OCI-LY1 (cell line): ENCODE results near the gene ARCN1.
A peak's percentile ranks its signal among the peaks of the same experiment; 100 is the strongest.

Source experiments
- H2AFZ ChIP-seq: fragments of 200-600 bp; sonication (generic), shearing (Covaris generic); 2 replicates; pipeline ENCODE4 v1.6.0; 2014; ENCODE audit warnings: antibody characterized with exemption, mild to moderate bottlenecking, low read length
- H3F3A ChIP-seq: fragments of 200-600 bp; sonication (generic), shearing (Covaris generic); 2 replicates; pipeline ENCODE4 v1.6.0; 2014; ENCODE audit warnings: mild to moderate bottlenecking, antibody characterized with exemption, low read length, moderate library complexity; ENCODE audit not compliant: insufficient read depth
- H3K27ac ChIP-seq: fragments of 200-600 bp; sonication (generic); 2 replicates; pipeline ENCODE4 v1.5.1; 2014; ENCODE audit warnings: low read length, mixed run types, mild to moderate bottlenecking, low read depth; ENCODE audit not compliant: poor library complexity, severe bottlenecking
- H3K27me3 ChIP-seq: fragments of 200-600 bp; sonication (generic); 2 replicates; pipeline ENCODE4 v1.6.0; 2014; ENCODE audit warnings: antibody characterized with exemption, mild to moderate bottlenecking, low read length, moderate library complexity; ENCODE audit not compliant: insufficient read depth
- H3K36me3 ChIP-seq: fragments of 200-600 bp; sonication (generic); 2 replicates; pipeline ENCODE4 v1.6.1; 2014; ENCODE audit warnings: mild to moderate bottlenecking, antibody characterized with exemption, low read length, moderate library complexity, mixed read lengths; ENCODE audit not compliant: insufficient read depth
- H3K4me1 ChIP-seq: fragments of 200-600 bp; sonication (generic); 2 replicates; pipeline ENCODE4 v1.5.1; 2014; ENCODE audit warnings: mild to moderate bottlenecking, low read length, moderate library complexity; ENCODE audit not compliant: insufficient read depth, severe bottlenecking
- H3K4me2 ChIP-seq: fragments of 200-600 bp; sonication (generic), shearing (Covaris generic); 2 replicates; pipeline ENCODE4 v1.6.1; 2014; ENCODE audit warnings: low read length
- H3K4me3 ChIP-seq: fragments of 200-600 bp; sonication (generic); 2 replicates; pipeline ENCODE4 v1.5.1; 2014; ENCODE audit warnings: low read length, low read depth, mild to moderate bottlenecking, mixed read lengths; ENCODE audit not compliant: poor library complexity, severe bottlenecking
- H3K79me2 ChIP-seq: fragments of 200-600 bp; shearing (Covaris generic); 2 replicates; pipeline ENCODE4 v1.6.1; 2016; ENCODE audit warnings: mixed run types, low read length, mixed read lengths; ENCODE audit not compliant: insufficient read depth
- H3K9ac ChIP-seq: fragments of 200-600 bp; sonication (generic), shearing (Covaris generic); 2 replicates; pipeline ENCODE4 v1.6.1; 2014; ENCODE audit warnings: mild to moderate bottlenecking, low read length, mixed read lengths
- H3K9me2 ChIP-seq: fragments of 200-600 bp; sonication (generic), shearing (Covaris generic); 2 replicates; pipeline ENCODE4 v1.6.1; 2014; ENCODE audit warnings: low read depth, mild to moderate bottlenecking, low read length, mixed read lengths
- H3K9me3 ChIP-seq: fragments of 200-600 bp; shearing (Covaris generic); 2 replicates; pipeline ENCODE4 v1.6.1; 2014; ENCODE audit warnings: low read length, mixed read lengths
- H4K20me1 ChIP-seq: fragments of 200-600 bp; sonication (generic), shearing (Covaris generic); 2 replicates; pipeline ENCODE4 v1.6.0; 2016; ENCODE audit warnings: mild to moderate bottlenecking, low read length; ENCODE audit not compliant: insufficient read depth
- CTCF ChIP-seq: fragments of 200-600 bp; sonication (generic), shearing (Covaris generic); IDR thresholded peaks from 2 replicates; pipeline ENCODE4 v1.5.1; 2017; ENCODE audit warnings: mild to moderate bottlenecking, antibody characterized with exemption, low read length, moderate library complexity, mixed read lengths
- EZH2 ChIP-seq: fragments of 200-600 bp; sonication (generic), shearing (Covaris generic); IDR thresholded peaks from 2 replicates; pipeline ENCODE4 v1.8.0; 2017; ENCODE audit warnings: borderline replicate concordance, mixed run types, mild to moderate bottlenecking, antibody characterized with exemption, low read length, moderate library complexity, mixed read lengths

ARCN1 gene

GRCh38 chr11:118572061-118572980, at the start of gene ARCN1:
Gene ARCN1 (plus strand): TSS chr11:118572409. CDS start chr11:118572548, 139 bp downstream.
- peak within 1 kb of the TSS; percentile 95 for H3K9ac ChIP-seq
- H3K4me3 ChIP-seq, result peak within 1 kb of the TSS; percentile 95

GRCh38 chr11:118522571-118523072, 49.6 kb upstream of the ARCN1 start:
- Histone ChIP-seq H3F3A (no peaks in the 10 kb centered on the region), H3K9me3 (no peaks in the 10 kb centered on the region), H4K20me1 (no peaks in the 10 kb centered on the region), H3K4me1 (no peaks in the 10 kb centered on the region), H3K9ac (no peak overlapping the region), H3K4me2 (no peak overlapping the region), H3K36me3 (peaks cover 49% of the 10 kb centered on the region), H3K9me2 (no peaks in the 10 kb centered on the region), H3K27me3 (no peaks in the 10 kb centered on the region), H3K4me3 (no peak overlapping the region), H3K79me2 (no peaks in the 10 kb centered on the region), H2AFZ (no peak overlapping the region), H3K27ac (no peak overlapping the region)
- TF ChIP-seq CTCF, result peak; percentile 7; the same call in 1 of the 2 replicates
- no peak for TF ChIP-seq EZH2

More at GRCh38 chr11:118572061-118572980, at the start of gene ARCN1:
- Histone ChIP-seq H3K79me2 (peaks cover 51% of the 10 kb centered on the region), H3K4me1 (peaks cover 26% of the 10 kb centered on the region), H3K27ac (peak within 1 kb of the TSS; percentile 55), H4K20me1 (no peaks in the 10 kb centered on the region), H3K4me2 (peak within 1 kb of the TSS; percentile 87), H3K36me3 (peaks cover 6% of the 10 kb centered on the region; the same call in 1 of the 2 replicates), H2AFZ (peak within 1 kb of the TSS; percentile 96), H3K9me2 (no peaks in the 10 kb centered on the region), H3K27me3 (no peaks in the 10 kb centered on the region), H3F3A (no peaks in the 10 kb centered on the region), H3K9me3 (no peaks in the 10 kb centered on the region)
- TF ChIP-seq CTCF (no peak), EZH2 (no peak)

GRCh38 chr11:118524356-118524755, 47.9 kb upstream of the ARCN1 start:
- TF ChIP-seq CTCF, result no peak
- TF ChIP-seq EZH2, result no peak
- Histone ChIP-seq H3F3A (no peaks in the 10 kb centered on the region), H3K36me3 (peaks cover 44% of the 10 kb centered on the region), H3K9ac (no peak overlapping the region), H3K9me2 (no peaks in the 10 kb centered on the region), H3K4me2 (no peak overlapping the region), H3K4me3 (no peak overlapping the region), H3K27me3 (no peaks in the 10 kb centered on the region), H2AFZ (no peak overlapping the region), H3K9me3 (no peaks in the 10 kb centered on the region), H4K20me1 (no peaks in the 10 kb centered on the region), H3K27ac (no peak overlapping the region), H3K79me2 (no peaks in the 10 kb centered on the region), H3K4me1 (no peaks in the 10 kb centered on the region)
